ENCODE measurements around the gene EML6. TPM values are rescaled to one million over a fixed set of nuclear protein-coding genes. Genes with fewer than 3 reads are reported as not detected.

Gene EML6
- total and polyA plus RNA-seq, 2 of the 8 experiments (the other 6 are each of a cell fraction or from before 2014, with no cell fraction given), result 1.2 to 1.6 TPM

GRCh38 chr2:55012672-55013484 lies 289.4 kb downstream of the EML6 start:
- H2BK20ac ChIP-seq (ENCODE audit: low read length), result no peak overlapping the region
- H3K14ac ChIP-seq (ENCODE audit: insufficient read length), result no peak overlapping the region
- no peaks in the 10 kb centered on the region for H3K27me3 ChIP-seq (replicated peaks in 1 of 4; ENCODE audit: control insufficient read depth in 3 of 4, extremely low read depth in 1 of 4, insufficient read depth in 3 of 4, low read length in 3 of 4)
- H3K36me3 ChIP-seq (ENCODE audit: control insufficient read depth in 2 of 4, insufficient read depth in 4 of 4, low read length in 3 of 4), result no peaks in the 10 kb centered on the region
- no peak for TF ChIP-seq GABPA (IDR thresholded peaks at IDR 0.05; ENCODE audit: borderline replicate concordance, insufficient read depth, low read length)
- TF ChIP-seq CTBP2 (IDR thresholded peaks at IDR 0.05; ENCODE audit: borderline replicate concordance, insufficient read depth, insufficient read length, low read length), result no peak
- no peak for TF ChIP-seq CBX8 (IDR thresholded peaks at IDR 0.05; ENCODE audit: borderline replicate concordance, low read depth, low read length)
- no peak for TF ChIP-seq CREB1 (IDR thresholded peaks at IDR 0.05)
- TF ChIP-seq TAF7 (optimal IDR thresholded peaks at IDR 0.05; ENCODE audit: borderline replicate concordance, low read depth, low read length), result no peak
- no peak for TF ChIP-seq TBP (IDR thresholded peaks at IDR 0.05; ENCODE audit: low read depth, low read length)
- TF ChIP-seq SIRT6 (IDR thresholded peaks at IDR 0.05; ENCODE audit: low read length), result no peak
- no peak for TF ChIP-seq SP4 (IDR thresholded peaks at IDR 0.05; ENCODE audit: low read length)
- no peak for TF ChIP-seq MAX (IDR thresholded peaks at IDR 0.05)
- no peak for TF ChIP-seq HDAC2 (IDR thresholded peaks at IDR 0.05; ENCODE audit: borderline replicate concordance in 1 of 2, low read depth in 2 of 2, low read length in 2 of 2)
- no peak for TF ChIP-seq USF2 (IDR thresholded peaks at IDR 0.05; ENCODE audit: low read length)
- H3K23me2 ChIP-seq (ENCODE audit: low read depth, low read length), result no peaks in the 10 kb centered on the region
- H4K5ac ChIP-seq (ENCODE audit: insufficient read length, low read depth, low read length), result no peak overlapping the region
- no peak overlapping the region for H3K18ac ChIP-seq (ENCODE audit: extremely low read depth, low read length)
- 83% methylated on average over 2 of the region's 2 CpGs; no CpG with 5 or more reads in 1 of the 2 experiments for WGBS, 2 experiments (ENCODE audit: extremely low coverage in 1 of 2, insufficient coverage in 1 of 2, insufficient read length in 1 of 2, insufficient replicate concordance in 2 of 2, low coverage in 1 of 2, low lambda C conversion rate in 2 of 2, missing lambda C conversion rate in 1 of 2)
- no peak overlapping the region for H3K27ac ChIP-seq (ENCODE audit: low read depth, low read length)
- FAIRE-seq (no peak), DNase-seq (ENCODE audit: low read depth in 1 of 2, low spot score in 2 of 2) (no peak)
- no peak overlapping the region for H3K56ac ChIP-seq (replicated peaks; ENCODE audit: insufficient read length, low read depth, low read length)
- peaks cover 0 to 4% (median 3%) of the 10 kb centered on the region in 4 experiments; a peak in 2 of 7 replicates for H3K4me1 ChIP-seq (replicated peaks in 1 of 4; ENCODE audit: control insufficient read depth in 3 of 4, insufficient read depth in 4 of 4, low read length in 3 of 4)
- H2BK12ac ChIP-seq (ENCODE audit: low read depth, low read length), result no peak overlapping the region
- H4K8ac ChIP-seq (ENCODE audit: extremely low read depth, insufficient read depth, low read length), result no peak overlapping the region
- no peaks in the 10 kb centered on the region for H3K79me1 ChIP-seq (ENCODE audit: low read depth, low read length)
- POLR2A ChIA-PET (ENCODE audit: partially characterized antibody), result interaction anchor here (1.4 to 1.9 kb wide), 2 partner anchors 9 to 38 kb away, joined by 5 read pairs; partner anchors contain the start of gene RTN4
- no peak overlapping the region for H2BK5ac ChIP-seq (ENCODE audit: low read depth, low read length)
- no peak overlapping the region for H2AK5ac ChIP-seq (ENCODE audit: low read depth, low read length)
- CTCF ChIA-PET (ENCODE audit: partially characterized antibody), result interaction anchor here (0.8 to 4.4 kb wide), 9 partner anchors 9 to 162 kb away, joined by 3 to 20 read pairs (median 4); no protein-coding TSS in a partner anchor
- no peaks in the 10 kb centered on the region for H3K9me3 ChIP-seq (ENCODE audit: insufficient read depth in 2 of 2, low read depth in 1 of 2, low read length in 1 of 2)
- H3K79me2 ChIP-seq (ENCODE audit: control insufficient read depth in 1 of 2, insufficient read depth in 2 of 2, low read length in 2 of 2), result peaks cover 11 to 100% of the 10 kb centered on the region in 2 experiments; a peak in 3 of 4 replicates
- no peak overlapping the region for H2BK120ac ChIP-seq (replicated peaks; ENCODE audit: low read depth, low read length)
- H2BK15ac ChIP-seq (ENCODE audit: low read length), result no peak overlapping the region
- no peak overlapping the region for H2AFZ ChIP-seq (ENCODE audit: low read length)
- peaks cover 7 to 12% of the 10 kb centered on the region in 2 experiments for H4K20me1 ChIP-seq (replicated peaks in 1 of 2; ENCODE audit: control insufficient read depth in 1 of 2, insufficient read depth in 2 of 2, low read length in 2 of 2)
- H3K9ac ChIP-seq (replicated peaks in 1 of 4; ENCODE audit: extremely low read depth in 1 of 4, low read depth in 3 of 4, low read length in 3 of 4), result no peak overlapping the region
- no peak overlapping the region for H4K91ac ChIP-seq (replicated peaks; ENCODE audit: insufficient read length, low read length)
- no peak overlapping the region for H3K4ac ChIP-seq (replicated peaks; ENCODE audit: insufficient read length, low read depth, low read length)
- H3K4me3 ChIP-seq (ENCODE audit: extremely low read depth in 1 of 4, insufficient read depth in 2 of 4, low read depth in 3 of 4, low read length in 4 of 4), result no peak overlapping the region
- no peak overlapping the region for H3K23ac ChIP-seq (ENCODE audit: insufficient read length)
- no peak overlapping the region for H3K4me2 ChIP-seq (ENCODE audit: insufficient read depth in 1 of 2, low read depth in 2 of 2, low read length in 2 of 2)
